Measurements from ENCODE around the gene HAUS7.

GRCh38 chrX:153401133-153401764 lies 69.1 kb downstream of the HAUS7 start, which contains the start of gene PNMA6E:
- TF ChIP-seq, protein P1, sequence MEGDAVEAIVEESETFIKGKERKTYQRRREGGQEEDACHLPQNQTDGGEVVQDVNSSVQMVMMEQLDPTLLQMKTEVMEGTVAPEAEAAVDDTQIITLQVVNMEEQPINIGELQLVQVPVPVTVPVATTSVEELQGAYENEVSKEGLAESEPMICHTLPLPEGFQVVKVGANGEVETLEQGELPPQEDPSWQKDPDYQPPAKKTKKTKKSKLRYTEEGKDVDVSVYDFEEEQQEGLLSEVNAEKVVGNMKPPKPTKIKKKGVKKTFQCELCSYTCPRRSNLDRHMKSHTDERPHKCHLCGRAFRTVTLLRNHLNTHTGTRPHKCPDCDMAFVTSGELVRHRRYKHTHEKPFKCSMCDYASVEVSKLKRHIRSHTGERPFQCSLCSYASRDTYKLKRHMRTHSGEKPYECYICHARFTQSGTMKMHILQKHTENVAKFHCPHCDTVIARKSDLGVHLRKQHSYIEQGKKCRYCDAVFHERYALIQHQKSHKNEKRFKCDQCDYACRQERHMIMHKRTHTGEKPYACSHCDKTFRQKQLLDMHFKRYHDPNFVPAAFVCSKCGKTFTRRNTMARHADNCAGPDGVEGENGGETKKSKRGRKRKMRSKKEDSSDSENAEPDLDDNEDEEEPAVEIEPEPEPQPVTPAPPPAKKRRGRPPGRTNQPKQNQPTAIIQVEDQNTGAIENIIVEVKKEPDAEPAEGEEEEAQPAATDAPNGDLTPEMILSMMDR (IDR thresholded peaks at IDR 0.05) = no peak
- TF ChIP-seq POLR2AphosphoS5 (IDR thresholded peaks at IDR 0.05) = no peak

All from breast epithelium (tissue), 3 donors.